Fibroblast of skin of scalp (primary cell): ENCODE data around the gene PACRG.

Experiments
- DNase-seq: peaks from one replicate; pipeline ENCODE4 v3.0.0-alpha.2; 2013

Gene PACRG

DNA sequence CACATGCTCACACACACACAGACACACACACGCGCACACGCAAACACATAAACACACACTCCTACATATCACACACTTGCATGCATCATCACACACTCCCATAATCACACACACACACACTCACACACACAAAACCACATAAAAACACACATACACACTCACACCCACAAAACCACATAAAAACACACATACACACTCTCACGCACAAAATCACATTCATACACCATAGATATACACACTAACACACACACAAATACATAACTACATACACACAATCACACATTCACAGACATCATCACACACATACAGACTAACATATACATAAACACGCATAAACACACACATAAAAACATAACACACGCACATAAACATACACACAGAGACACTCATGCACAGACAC lies 629.0 kb downstream of the PACRG start:
- no peak for DNase-seq

DNA sequence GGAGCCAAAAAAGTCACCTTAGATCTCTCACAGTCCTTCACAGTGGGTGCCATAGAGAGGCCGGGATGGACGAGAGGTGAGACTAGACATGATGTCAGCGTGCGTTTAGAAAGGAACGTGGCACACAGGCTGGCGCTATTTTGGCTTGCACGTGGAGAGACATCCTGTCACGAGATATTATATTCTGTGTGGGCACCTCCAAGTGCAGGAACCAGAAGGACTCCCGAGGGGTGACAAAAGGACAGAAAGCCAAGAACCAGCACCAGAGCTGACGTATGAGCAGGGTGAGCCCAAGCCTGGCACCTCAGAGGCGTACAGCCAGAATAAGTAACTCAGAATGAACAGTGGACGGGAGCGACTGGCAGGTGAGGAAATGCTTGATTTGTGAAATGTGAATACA lies 636.9 kb downstream of the PACRG start:
- no peak for DNase-seq
